Measurements from ENCODE around the gene SYNDIG1. TPM values are rescaled to one million over a fixed set of nuclear protein-coding genes. Genes with fewer than 3 reads are reported as not detected.

The SYNDIG1 gene
- total and polyA plus RNA-seq, 9 of the 15 experiments (the other 6 are each of a cell fraction or from before 2014, with no cell fraction given): not detected

- POLR2A ChIA-PET: no interaction called here
Observed at GRCh38 chr20:24485981-24486380, 16.6 kb downstream of the SYNDIG1 start.

DNA sequence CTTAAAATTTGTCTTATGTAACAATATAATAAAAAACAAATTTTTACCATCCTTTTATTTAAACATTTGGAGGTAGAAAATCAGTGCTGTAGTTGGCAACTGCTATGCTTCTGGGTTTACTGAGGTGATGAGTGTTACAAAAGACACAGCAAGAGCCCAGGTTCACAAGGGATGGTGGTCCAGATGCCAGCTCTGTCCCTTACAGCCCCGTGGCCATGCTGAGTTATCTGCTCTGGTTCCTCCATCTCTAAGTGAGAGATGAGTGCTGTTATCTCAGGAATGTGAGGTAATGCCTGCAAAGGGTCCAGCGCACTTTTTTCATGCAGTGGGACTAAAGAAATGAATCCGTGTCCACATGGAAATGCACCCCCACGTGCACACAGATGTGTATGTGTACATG, 17.8 kb downstream of the SYNDIG1 start:
- Histone ChIP-seq H2AFZ (ENCODE audit: low read depth, low read length) (no peak overlapping the region), H3K4me1 (replicated peaks in 1 of 2; ENCODE audit: control insufficient read depth in 2 of 2, insufficient read depth in 2 of 2, low read length in 2 of 2) (no peaks in the 10 kb centered on the region), H3K79me2 (ENCODE audit: control insufficient read depth, insufficient read depth, low read length) (no peaks in the 10 kb centered on the region), H3K9ac (ENCODE audit: insufficient read depth in 1 of 2, low read depth in 2 of 2, low read length in 2 of 2) (no peak overlapping the region), H4K20me1 (replicated peaks; ENCODE audit: control insufficient read depth, insufficient read depth, low read length) (no peaks in the 10 kb centered on the region), H3K27me3 (ENCODE audit: control insufficient read depth in 2 of 2, insufficient read depth in 2 of 2, low read length in 2 of 2) (0 out of 5 replicates have a peak, but pooled peaks cover 0 to 4% of the 10 kb centered on the region in 2 experiments), H3K4me3 (no peak overlapping the region), H3K4me2 (ENCODE audit: insufficient read depth, low read length) (no peak overlapping the region), H3K27ac (ENCODE audit: extremely low read depth, low read depth, low read length) (no peak overlapping the region), H3K9me1 (ENCODE audit: control insufficient read depth, insufficient read depth, low read length) (no peaks in the 10 kb centered on the region), H3K9me3 (replicated peaks; ENCODE audit: control insufficient read depth, insufficient read depth, low read depth, low read length) (no peaks in the 10 kb centered on the region), H3K36me3 (ENCODE audit: control insufficient read depth, insufficient read depth, low read length) (no peaks in the 10 kb centered on the region)
- no peak for ATAC-seq
- WGBS (ENCODE audit: insufficient coverage, low coverage, missing lambda C conversion rate): 0% methylated on average over 4 of the region's 4 CpGs
- FAIRE-seq: no peak
- no peak for DNase-seq (ENCODE audit: extremely low read depth in 1 of 4, low spot score in 3 of 4)
- no TSS peak for BruUV-seq (replicated peaks)
- intact Hi-C loops (cut with micrococcal nuclease) (no loop called here), in situ Hi-C loops (cut with MboI) (no loop called here)
- CTCF ChIA-PET (ENCODE audit: low intra/inter-chr PET ratio): no interaction called here
- POLR2A ChIA-PET: no interaction called here
- TF ChIP-seq NR2F6 (CRISPR knock-in tag; IDR thresholded peaks at IDR 0.05) (no peak), FOXM1 (IDR thresholded peaks at IDR 0.05; ENCODE audit: low read depth) (no peak), FOXM1 (CRISPR knock-in tag; IDR thresholded peaks at IDR 0.05; ENCODE audit: low read depth) (no peak), MYC (IDR thresholded peaks at IDR 0.05; ENCODE audit: low read depth, low read length) (no peak), MYC (CRISPR knock-in tag; IDR thresholded peaks at IDR 0.05; ENCODE audit: borderline replicate concordance, low read depth) (no peak), ZNF12 (CRISPR knock-in tag; IDR thresholded peaks at IDR 0.05) (no peak), MTA2 (IDR thresholded peaks at IDR 0.05; ENCODE audit: low read depth) (no peak)

More at GRCh38 chr20:24485981-24486380, 16.6 kb downstream of the SYNDIG1 start:
- Histone ChIP-seq H3K9ac (ENCODE audit: insufficient read depth in 1 of 2, low read depth in 2 of 2, low read length in 2 of 2) (no peak overlapping the region), H3K9me3 (replicated peaks; ENCODE audit: control insufficient read depth, insufficient read depth, low read depth, low read length) (no peaks in the 10 kb centered on the region), H2AFZ (ENCODE audit: low read depth, low read length) (no peak overlapping the region), H3K4me3 (no peak overlapping the region), H3K79me2 (ENCODE audit: control insufficient read depth, insufficient read depth, low read length) (no peaks in the 10 kb centered on the region), H3K4me1 (replicated peaks in 1 of 2; ENCODE audit: control insufficient read depth in 2 of 2, insufficient read depth in 2 of 2, low read length in 2 of 2) (no peaks in the 10 kb centered on the region), H3K36me3 (ENCODE audit: control insufficient read depth, insufficient read depth, low read length) (no peaks in the 10 kb centered on the region), H3K9me1 (ENCODE audit: control insufficient read depth, insufficient read depth, low read length) (no peaks in the 10 kb centered on the region), H3K4me2 (ENCODE audit: insufficient read depth, low read length) (no peak overlapping the region), H3K27me3 (ENCODE audit: control insufficient read depth in 2 of 2, insufficient read depth in 2 of 2, low read length in 2 of 2) (0 out of 5 replicates have a peak, but pooled peaks cover 0 to 4% of the 10 kb centered on the region in 2 experiments), H3K27ac (ENCODE audit: extremely low read depth, low read depth, low read length) (no peak overlapping the region), H4K20me1 (replicated peaks; ENCODE audit: control insufficient read depth, insufficient read depth, low read length) (no peaks in the 10 kb centered on the region)
- WGBS (ENCODE audit: insufficient coverage, low coverage, missing lambda C conversion rate): 0% methylated on average over 1 of the region's 1 CpG
- no peak for DNase-seq (ENCODE audit: extremely low read depth in 1 of 4, low spot score in 3 of 4)
- BruUV-seq (replicated peaks): no TSS peak
- in situ Hi-C loops (cut with MboI) (no loop called here), intact Hi-C loops (cut with micrococcal nuclease) (no loop called here)
- no peak for ATAC-seq
- CTCF ChIA-PET (ENCODE audit: low intra/inter-chr PET ratio): no interaction called here
- FAIRE-seq: no peak
- TF ChIP-seq ZBED1 (IDR thresholded peaks at IDR 0.05) (no peak), RBM25 (IDR thresholded peaks at IDR 0.05; ENCODE audit: low read depth, low read length, severe bottlenecking) (no peak), NUFIP1 (IDR thresholded peaks at IDR 0.05; ENCODE audit: partially characterized antibody) (no peak), ZNF655 (CRISPR knock-in tag; IDR thresholded peaks at IDR 0.05) (no peak)
